Measurements from ENCODE around the gene CSN2.

DNA sequence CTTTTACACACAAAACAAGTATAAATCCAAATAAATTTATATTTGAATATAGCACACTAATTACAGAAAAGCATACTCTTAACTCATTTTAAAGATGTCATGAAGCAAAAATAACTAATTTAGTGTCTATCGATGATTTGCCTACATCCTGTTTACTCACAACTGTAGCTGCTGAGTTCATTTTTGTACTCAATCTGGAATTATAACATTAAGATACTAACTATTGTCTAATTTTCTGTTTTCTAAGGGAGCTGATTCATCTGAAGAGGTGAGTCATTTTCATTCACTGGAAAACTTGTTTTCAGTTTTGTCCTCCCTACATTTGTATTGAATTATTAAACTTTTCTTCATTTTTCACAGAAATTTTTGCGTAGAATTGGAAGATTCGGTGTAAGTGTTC is 33.9 kb upstream of the CSN2 start:
- TF ChIP-seq, protein P1, sequence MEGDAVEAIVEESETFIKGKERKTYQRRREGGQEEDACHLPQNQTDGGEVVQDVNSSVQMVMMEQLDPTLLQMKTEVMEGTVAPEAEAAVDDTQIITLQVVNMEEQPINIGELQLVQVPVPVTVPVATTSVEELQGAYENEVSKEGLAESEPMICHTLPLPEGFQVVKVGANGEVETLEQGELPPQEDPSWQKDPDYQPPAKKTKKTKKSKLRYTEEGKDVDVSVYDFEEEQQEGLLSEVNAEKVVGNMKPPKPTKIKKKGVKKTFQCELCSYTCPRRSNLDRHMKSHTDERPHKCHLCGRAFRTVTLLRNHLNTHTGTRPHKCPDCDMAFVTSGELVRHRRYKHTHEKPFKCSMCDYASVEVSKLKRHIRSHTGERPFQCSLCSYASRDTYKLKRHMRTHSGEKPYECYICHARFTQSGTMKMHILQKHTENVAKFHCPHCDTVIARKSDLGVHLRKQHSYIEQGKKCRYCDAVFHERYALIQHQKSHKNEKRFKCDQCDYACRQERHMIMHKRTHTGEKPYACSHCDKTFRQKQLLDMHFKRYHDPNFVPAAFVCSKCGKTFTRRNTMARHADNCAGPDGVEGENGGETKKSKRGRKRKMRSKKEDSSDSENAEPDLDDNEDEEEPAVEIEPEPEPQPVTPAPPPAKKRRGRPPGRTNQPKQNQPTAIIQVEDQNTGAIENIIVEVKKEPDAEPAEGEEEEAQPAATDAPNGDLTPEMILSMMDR (conservative IDR thresholded peaks at IDR 0.05 in 1 of 2, IDR thresholded peaks at IDR 0.05 in 1 of 2; ENCODE audit: extremely low read depth in 1 of 2, insufficient read depth in 1 of 2, low read depth in 1 of 2, low read length in 2 of 2), result no peak
- no peak for TF ChIP-seq EZH2 (IDR thresholded peaks at IDR 0.05; ENCODE audit: borderline replicate concordance, low read length)

Measured in mammary epithelial cell (primary cell).